ENCODE measurements around the gene C6orf47. TPM values are rescaled to one million over a fixed set of nuclear protein-coding genes. Genes with fewer than 3 reads are reported as not detected.
A peak's percentile ranks its signal among the peaks of the same experiment; 100 is the strongest.

The C6orf47 gene
- total and polyA plus RNA-seq, 7 donors: 13.5 to 36.0 (median 19.4) TPM

DNA sequence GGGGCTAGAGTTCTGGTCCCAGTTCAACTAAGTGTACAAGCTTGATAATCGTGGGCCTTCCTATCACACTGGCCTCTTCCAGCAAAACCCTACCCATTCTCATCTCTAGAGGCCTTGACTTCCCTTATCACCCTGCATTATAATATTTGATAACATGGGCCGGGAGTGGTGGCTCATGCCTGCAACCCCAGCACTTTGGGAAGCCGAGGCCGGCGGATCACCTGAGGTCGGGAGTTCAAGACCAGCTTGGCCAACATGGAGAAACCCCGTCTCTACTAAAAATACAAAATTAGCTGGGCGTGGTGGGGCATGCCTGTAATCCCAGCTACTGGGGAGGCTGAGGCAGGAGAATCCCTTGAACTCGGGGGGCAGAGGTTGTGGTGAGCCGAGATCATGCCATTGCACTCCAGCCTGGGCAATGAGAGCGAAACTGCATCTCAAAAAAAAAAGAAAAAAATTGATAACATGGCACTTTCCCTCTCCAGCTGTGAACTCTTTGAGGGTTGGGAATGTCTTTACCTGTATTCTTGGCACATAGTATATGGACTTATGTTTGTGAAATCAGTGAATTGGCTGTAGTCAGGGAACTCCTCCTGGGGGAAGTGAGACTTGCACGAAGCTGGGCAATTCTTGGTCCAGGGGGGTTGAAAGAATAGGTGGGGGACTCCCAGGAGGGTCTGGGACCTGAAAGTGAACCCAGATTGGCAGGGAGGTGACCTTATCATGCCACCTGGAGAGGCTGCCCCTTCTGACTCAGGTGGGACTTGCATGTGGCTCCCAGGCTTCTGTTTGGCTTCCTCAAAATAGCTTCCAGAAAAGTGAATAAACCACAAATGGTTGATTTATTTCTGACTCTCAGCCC is 915 bp upstream of the C6orf47 start:
- H3K36me3 ChIP-seq (ENCODE audit: insufficient read depth in 1 of 2, low read depth in 1 of 2): peaks cover 3 to 36% of the 10 kb centered on the region in 2 donors
- no peak for ATAC-seq

DNA sequence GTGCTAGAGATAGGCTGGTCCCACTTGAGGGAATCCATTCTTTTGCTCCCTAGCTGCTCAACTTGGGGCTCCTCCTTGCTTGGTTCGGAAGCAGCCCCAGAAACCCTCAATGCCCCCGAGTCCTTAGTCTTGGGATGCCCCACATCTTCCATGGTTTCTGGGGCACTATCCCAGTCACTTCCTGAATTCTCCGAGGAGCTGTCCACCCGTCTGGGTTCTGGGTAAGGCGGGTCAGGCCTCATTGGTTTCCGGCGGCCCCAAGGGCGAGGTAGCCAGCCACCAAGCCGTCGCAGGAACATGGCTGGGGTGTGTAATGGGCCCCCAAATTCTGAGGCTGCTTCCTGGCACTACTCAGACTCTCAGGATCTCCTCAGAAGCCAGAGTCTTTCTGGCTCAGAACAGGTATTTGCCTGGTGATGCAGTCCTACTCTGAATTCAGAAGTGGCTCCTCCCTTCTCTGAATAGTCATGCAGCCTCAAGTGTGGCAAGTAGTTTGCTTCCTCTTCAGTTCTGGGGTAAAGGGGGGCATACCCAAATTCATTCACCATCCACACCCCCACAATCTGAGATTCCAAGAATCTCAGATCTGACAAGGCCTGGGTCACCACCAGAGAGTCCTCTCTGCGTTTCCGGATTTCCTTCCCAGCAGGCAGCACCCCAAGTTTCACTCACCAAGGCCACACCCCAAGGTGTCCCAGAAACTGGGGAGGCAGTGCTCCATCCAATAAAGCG is 763 bp downstream of the C6orf47 start:
- Histone ChIP-seq H3K4me1 (peaks cover 51% of the 10 kb centered on the region), H3K36me3 (ENCODE audit: insufficient read depth in 1 of 2, low read depth in 1 of 2) (peaks cover 3 to 48% of the 10 kb centered on the region in 2 donors)

More for the DNA sequence above, 915 bp upstream of the C6orf47 start:
- no peaks in the 10 kb centered on the region for H3K9me3 ChIP-seq
- TF ChIP-seq, protein P1, sequence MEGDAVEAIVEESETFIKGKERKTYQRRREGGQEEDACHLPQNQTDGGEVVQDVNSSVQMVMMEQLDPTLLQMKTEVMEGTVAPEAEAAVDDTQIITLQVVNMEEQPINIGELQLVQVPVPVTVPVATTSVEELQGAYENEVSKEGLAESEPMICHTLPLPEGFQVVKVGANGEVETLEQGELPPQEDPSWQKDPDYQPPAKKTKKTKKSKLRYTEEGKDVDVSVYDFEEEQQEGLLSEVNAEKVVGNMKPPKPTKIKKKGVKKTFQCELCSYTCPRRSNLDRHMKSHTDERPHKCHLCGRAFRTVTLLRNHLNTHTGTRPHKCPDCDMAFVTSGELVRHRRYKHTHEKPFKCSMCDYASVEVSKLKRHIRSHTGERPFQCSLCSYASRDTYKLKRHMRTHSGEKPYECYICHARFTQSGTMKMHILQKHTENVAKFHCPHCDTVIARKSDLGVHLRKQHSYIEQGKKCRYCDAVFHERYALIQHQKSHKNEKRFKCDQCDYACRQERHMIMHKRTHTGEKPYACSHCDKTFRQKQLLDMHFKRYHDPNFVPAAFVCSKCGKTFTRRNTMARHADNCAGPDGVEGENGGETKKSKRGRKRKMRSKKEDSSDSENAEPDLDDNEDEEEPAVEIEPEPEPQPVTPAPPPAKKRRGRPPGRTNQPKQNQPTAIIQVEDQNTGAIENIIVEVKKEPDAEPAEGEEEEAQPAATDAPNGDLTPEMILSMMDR (IDR thresholded peaks at IDR 0.05): no peak
- peaks cover 52% of the 10 kb centered on the region for H3K4me1 ChIP-seq
- whole genome bisulfite sequencing, 3 donors: 78 to 81% (median 78%) methylated on average over 12 of the region's 12 CpGs
- intact Hi-C loops (cut with DNase I): loop anchor here in 1 of 2 donors (5.0 kb wide), 1 partner anchor 114 kb away; the partner anchor contains the start of genes ATP6V1G2 and NFKBIL1
- DNase-seq: no peak
- peak overlapping the region; percentile 79 for H3K4me3 ChIP-seq
- H3K27ac ChIP-seq: peak overlapping the region; percentile 94
- H3K27me3 ChIP-seq (ENCODE audit: insufficient read depth in 3 of 3, low read length in 2 of 3): no peaks in the 10 kb centered on the region

DNA sequence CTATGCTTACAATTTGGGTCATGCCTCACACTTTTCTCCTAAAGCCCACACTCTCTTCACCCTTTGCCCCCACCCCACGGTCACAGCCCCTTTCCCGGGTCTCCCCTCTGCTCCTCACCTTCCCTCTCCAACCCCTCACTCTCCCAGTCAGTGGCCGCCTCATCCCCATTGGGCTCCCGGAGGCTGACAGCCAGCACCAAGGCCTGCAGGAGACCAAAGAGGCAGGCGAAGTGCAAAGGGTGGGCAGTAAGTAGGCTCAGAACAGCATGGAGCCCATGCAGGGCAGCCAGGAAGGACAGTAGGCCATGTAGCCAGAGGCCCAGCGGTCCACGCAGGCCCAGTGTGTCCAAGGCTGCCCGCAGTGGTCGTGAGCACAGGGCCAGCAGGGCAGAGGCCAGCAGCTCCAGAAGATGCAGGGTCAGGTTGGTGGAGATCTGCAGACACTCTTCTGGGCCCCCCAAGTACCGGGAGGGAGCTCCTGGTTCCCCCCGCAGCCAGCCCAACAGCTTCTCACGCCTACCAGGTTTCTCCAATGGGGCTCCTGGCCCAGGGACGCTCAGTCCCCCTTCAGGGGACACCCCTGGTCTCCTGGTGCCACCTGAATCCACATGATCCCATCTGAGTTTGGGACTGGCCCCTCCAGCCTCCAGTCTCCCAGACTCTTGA is 1.5 kb downstream of the C6orf47 start:
- WGBS, 3 donors: 72 to 84% (median 79%) methylated on average over 12 to 13 of the region's 13 CpGs
- no peak for ATAC-seq
- intact Hi-C loops (cut with DNase I): no loop called here
- Histone ChIP-seq H3K4me1 (peaks cover 47% of the 10 kb centered on the region), H3K27me3 (ENCODE audit: insufficient read depth in 3 of 3, low read length in 2 of 3) (no peaks in the 10 kb centered on the region), H3K4me3 (peak overlapping the region; percentile 79), H3K36me3 (ENCODE audit: insufficient read depth in 1 of 2, low read depth in 1 of 2) (peaks cover 3 to 48% of the 10 kb centered on the region in 2 donors), H3K9me3 (no peaks in the 10 kb centered on the region), H3K27ac (peak overlapping the region; percentile 94)
- no peak for DNase-seq
- TF ChIP-seq, protein P1 (IDR thresholded peaks at IDR 0.05): no peak

More for the DNA sequence above, 763 bp downstream of the C6orf47 start:
- DNase-seq (no peak), ATAC-seq (peak in 3 of 4 donors; percentile 3 to 16 (median 16))
- H3K4me3 ChIP-seq: peak overlapping the region; percentile 79
- no peaks in the 10 kb centered on the region for H3K27me3 ChIP-seq (ENCODE audit: insufficient read depth in 3 of 3, low read length in 2 of 3)
- H3K9me3 ChIP-seq: no peaks in the 10 kb centered on the region
- 15 to 22% (median 18%) methylated on average over 13 of the region's 13 CpGs for WGBS, 3 donors
- intact Hi-C loops (cut with DNase I): loop anchor here in 1 of 2 donors (5.0 kb wide), 1 partner anchor 113 kb away; the partner anchor contains the start of genes ATP6V1G2 and NFKBIL1
- TF ChIP-seq, protein P1 (IDR thresholded peaks at IDR 0.05): no peak
- peak overlapping the region; percentile 94 for H3K27ac ChIP-seq

DNA sequence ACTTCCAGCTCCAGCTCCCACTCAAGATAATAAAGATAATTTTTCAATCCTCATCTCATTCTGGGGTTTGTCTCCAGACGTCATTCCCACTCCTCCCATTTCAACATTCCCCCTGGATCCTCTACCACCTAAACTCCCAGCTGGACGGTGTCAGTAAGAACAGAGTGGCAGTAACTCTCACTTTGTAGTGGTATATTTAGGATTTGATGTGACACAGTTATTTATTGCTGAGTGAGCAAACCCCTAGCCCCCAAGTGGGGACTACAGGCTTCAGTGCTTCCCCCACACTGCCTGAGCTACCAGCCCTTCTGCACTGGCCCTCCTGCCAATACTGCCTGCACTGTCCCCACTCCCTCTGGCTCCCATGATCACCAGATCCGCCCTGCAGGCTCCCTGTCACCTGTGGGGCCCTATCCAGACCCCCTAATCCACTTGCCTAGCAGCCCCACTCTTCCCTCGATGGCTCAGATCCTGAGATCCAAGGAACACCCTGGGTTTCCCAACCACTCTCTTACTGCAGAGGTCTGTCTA is 2.4 kb downstream of the C6orf47 start:
- H3K4me3 ChIP-seq: peak overlapping the region; percentile 79
- H3K36me3 ChIP-seq (ENCODE audit: insufficient read depth in 1 of 2, low read depth in 1 of 2): peaks cover 3 to 39% of the 10 kb centered on the region in 2 donors
- H3K27me3 ChIP-seq (ENCODE audit: insufficient read depth in 3 of 3, low read length in 2 of 3): no peaks in the 10 kb centered on the region
- no peak for ATAC-seq
- peaks cover 43% of the 10 kb centered on the region for H3K4me1 ChIP-seq
- intact Hi-C loops (cut with DNase I): no loop called here
- 59 to 84% (median 69%) methylated on average over 4 of the region's 4 CpGs for WGBS, 3 donors
- no peak for DNase-seq
- TF ChIP-seq, protein P1 (IDR thresholded peaks at IDR 0.05): no peak
- H3K9me3 ChIP-seq: no peaks in the 10 kb centered on the region
- H3K27ac ChIP-seq: peak overlapping the region; percentile 23
